Liver (tissue), 9 donors: ENCODE results near the gene GARNL3. TPM values are rescaled to one million over a fixed set of nuclear protein-coding genes. Genes with fewer than 3 reads are reported as not detected.
A peak's percentile ranks its signal among the peaks of the same experiment; 100 is the strongest.

Experiments used
- DNase-seq: peaks from one replicate; pipeline ENCODE4 v3.0.0-alpha.2; 2017; ENCODE audit warnings: low spot score
- H3K27ac ChIP-seq, 2 donors: one replicate each; pipeline ENCODE4 v1.7.0; 2013; ENCODE audit warnings: inconsistent platforms in 2 of 2, low read length in 2 of 2, control low read depth in 1 of 2, low read depth in 1 of 2, mild to moderate bottlenecking in 1 of 2
- H3K27me3 ChIP-seq, 4 donors: one replicate each; pipeline versions ENCODE4 v1.6.1 to v1.7.0; 2013; ENCODE audit warnings: low read length in 3 of 4, inconsistent platforms in 1 of 4, mild to moderate bottlenecking in 1 of 4, moderate library complexity in 1 of 4; ENCODE audit not compliant: control insufficient read depth in 4 of 4, insufficient read depth in 4 of 4
- H3K36me3 ChIP-seq, 4 donors: one replicate each; pipeline versions ENCODE4 v1.6.1 to v1.7.0; 2013; ENCODE audit warnings: low read length in 3 of 4, mild to moderate bottlenecking in 3 of 4, low read depth in 1 of 4, moderate library complexity in 1 of 4; ENCODE audit not compliant: control insufficient read depth in 4 of 4, insufficient read depth in 3 of 4
- H3K4me1 ChIP-seq, 4 donors: one replicate each; pipeline versions ENCODE4 v1.6.1 to v1.7.0; 2013; ENCODE audit warnings: low read length in 3 of 4, mild to moderate bottlenecking in 3 of 4, moderate library complexity in 1 of 4; ENCODE audit not compliant: control insufficient read depth in 4 of 4, insufficient read depth in 4 of 4
- H3K4me3 ChIP-seq, 3 donors: one replicate each; pipeline versions ENCODE4 v1.6.1 to v1.7.0; 2013; ENCODE audit warnings: low read length in 3 of 3, control low read depth in 1 of 3, low read depth in 1 of 3, mild to moderate bottlenecking in 1 of 3
- H3K9ac ChIP-seq, 2 donors: one replicate each; pipeline ENCODE4 v1.7.0; 2013; ENCODE audit warnings: low read length in 2 of 2, mild to moderate bottlenecking in 2 of 2, moderate library complexity in 2 of 2, control low read depth in 1 of 2, low read depth in 1 of 2
- H3K9me3 ChIP-seq, 4 donors: one replicate each; pipeline versions ENCODE4 v1.6.1 to v1.7.0; 2013; ENCODE audit warnings: low read length in 3 of 4; ENCODE audit not compliant: control insufficient read depth in 4 of 4
- CTCF ChIP-seq: fragments of 150-350 bp; IDR thresholded peaks from 2 replicates; pipeline ENCODE4 v1.5.1; 2017; ENCODE audit warnings: improper control_type of control experiment, low read depth, low read length; ENCODE audit not compliant: missing input control
- EGR1 ChIP-seq, 2 donors: IDR thresholded peaks; 2 replicates each; pipeline ENCODE4 v1.6.1; 2016 to 2018; ENCODE audit warnings: antibody characterized with exemption in 2 of 2, low read depth in 2 of 2
- FOXA1 ChIP-seq: IDR thresholded peaks from 2 replicates; pipeline ENCODE4 v1.6.1; 2016; ENCODE audit warnings: antibody characterized with exemption
- FOXA2 ChIP-seq: IDR thresholded peaks from 2 replicates; pipeline ENCODE4 v1.6.1; 2016; ENCODE audit warnings: antibody characterized with exemption
- GABPA ChIP-seq, 2 donors: IDR thresholded peaks in 1 of 2; conservative IDR thresholded peaks in 1 of 2; 2 replicates each; pipeline ENCODE4 v1.6.1; 2016; ENCODE audit warnings: antibody characterized with exemption in 2 of 2, mild to moderate bottlenecking in 1 of 2, moderate library complexity in 1 of 2
- HNF4G ChIP-seq: IDR thresholded peaks from 2 replicates; pipeline ENCODE4 v1.6.1; 2016; ENCODE audit warnings: antibody characterized with exemption
- JUND ChIP-seq, 2 donors: IDR thresholded peaks; 2 replicates each; pipeline ENCODE4 v1.6.1; 2016; ENCODE audit warnings: antibody characterized with exemption in 2 of 2
- NR2F2 ChIP-seq: IDR thresholded peaks from 2 replicates; pipeline ENCODE4 v1.6.1; 2016; ENCODE audit warnings: antibody characterized with exemption
- RAD21 ChIP-seq, 2 donors: IDR thresholded peaks; 2 replicates each; pipeline ENCODE4 v1.6.1; 2016; ENCODE audit warnings: antibody characterized with exemption in 2 of 2, mild to moderate bottlenecking in 2 of 2
- RXRA ChIP-seq, 2 donors: IDR thresholded peaks; 2 replicates each; pipeline ENCODE4 v1.6.1; 2017 to 2018; ENCODE audit warnings: antibody characterized with exemption in 2 of 2, mild to moderate bottlenecking in 1 of 2
- TAF1 ChIP-seq: conservative IDR thresholded peaks from 2 replicates; pipeline ENCODE4 v1.6.1; 2016; ENCODE audit warnings: antibody characterized with exemption, mild to moderate bottlenecking
- YY1 ChIP-seq: IDR thresholded peaks from 2 replicates; pipeline ENCODE4 v1.6.1; 2016; ENCODE audit warnings: antibody characterized with exemption, mild to moderate bottlenecking
- WGBS: extraction: QIAGEN DNeasy Blood & Tissue Kit; methylation state at CpG from one replicate; pipeline ENCODE4 v1.1.7; 2013; 5-methylcytosine and 5-hydroxymethylcytosine counted together
- polyA plus RNA-seq, 2 donors: library from polyadenylated mRNA; stranded (reverse) in 1 of 2; unstranded in 1 of 2; fragments of 200-250 nt in 1 of 2; fragments of >200 nt in 1 of 2; fragmentation: Nextera tagmentation in 1 of 2; extraction: Ambion mirVana in 1 of 2; gene quantifications; one replicate each; pipeline versions ENCODE4 v1.2.1 to v1.2.3, GENCODE V29; 2013 to 2015
- total RNA-seq, 2 donors: library from RNA; depleted of rRNA; stranded (reverse); fragments of >200 nt; gene quantifications; one replicate each; pipeline ENCODE4 v1.2.3, GENCODE V29; 2014
- TF ChIP-seq, protein P1 (sequence below): IDR thresholded peaks from 2 replicates; pipeline ENCODE4 v1.6.1; 2016; ENCODE audit warnings: antibody characterized with exemption
- TF ChIP-seq, protein P2 (sequence below): IDR thresholded peaks from 2 replicates; pipeline ENCODE4 v1.6.1; 2016; ENCODE audit warnings: antibody characterized with exemption
- TF ChIP-seq, protein P3 (sequence below): IDR thresholded peaks from 2 replicates; pipeline ENCODE4 v1.6.1; 2016; ENCODE audit warnings: antibody characterized with exemption
- donor health status: healthy.
- donor health status: healthy.
- donor health status: healthy.
- donor health status: healthy.
- donor health status: healthy.

Gene GARNL3
- total and polyA plus RNA-seq, 4 donors = 0.89 to 6.7 (median 3.5) TPM

DNA sequence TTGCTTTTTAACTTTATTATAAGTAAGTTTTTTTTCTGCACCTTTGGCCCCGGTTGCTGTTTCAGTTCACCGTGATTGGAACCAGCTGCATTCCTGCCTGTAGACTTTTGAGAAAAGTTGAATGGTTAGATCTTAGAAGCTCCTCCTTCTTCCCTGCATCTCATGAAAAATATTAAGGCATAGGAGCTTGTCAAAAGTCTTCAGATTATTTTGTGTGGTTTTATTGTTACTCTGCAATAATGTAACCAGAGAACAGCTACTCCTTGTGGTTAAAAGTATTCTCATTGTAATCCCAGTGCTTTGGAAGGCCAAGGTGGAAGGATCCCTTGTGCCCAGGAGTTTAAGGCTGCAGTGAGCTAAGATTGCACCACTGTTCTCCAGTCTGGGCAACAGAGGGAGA is 129.1 kb downstream of the GARNL3 start:
- no peak overlapping the region for H3K9ac ChIP-seq
- H3K4me3 ChIP-seq = no peak overlapping the region
- H3K9me3 ChIP-seq = no peaks in the 10 kb centered on the region
- no peak for TF ChIP-seq FOXA2
- TF ChIP-seq TAF1 = no peak
- TF ChIP-seq, protein P1, sequence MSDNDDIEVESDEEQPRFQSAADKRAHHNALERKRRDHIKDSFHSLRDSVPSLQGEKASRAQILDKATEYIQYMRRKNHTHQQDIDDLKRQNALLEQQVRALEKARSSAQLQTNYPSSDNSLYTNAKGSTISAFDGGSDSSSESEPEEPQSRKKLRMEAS = no peak
- no peak for DNase-seq
- no peaks in the 10 kb centered on the region for H3K36me3 ChIP-seq
- 90% methylated on average over 2 of the region's 2 CpGs for WGBS
- H3K27ac ChIP-seq = no peak overlapping the region
- peaks cover 2 to 18% (median 15%) of the 10 kb centered on the region in 4 donors for H3K4me1 ChIP-seq
- no peaks in the 10 kb centered on the region for H3K27me3 ChIP-seq

DNA sequence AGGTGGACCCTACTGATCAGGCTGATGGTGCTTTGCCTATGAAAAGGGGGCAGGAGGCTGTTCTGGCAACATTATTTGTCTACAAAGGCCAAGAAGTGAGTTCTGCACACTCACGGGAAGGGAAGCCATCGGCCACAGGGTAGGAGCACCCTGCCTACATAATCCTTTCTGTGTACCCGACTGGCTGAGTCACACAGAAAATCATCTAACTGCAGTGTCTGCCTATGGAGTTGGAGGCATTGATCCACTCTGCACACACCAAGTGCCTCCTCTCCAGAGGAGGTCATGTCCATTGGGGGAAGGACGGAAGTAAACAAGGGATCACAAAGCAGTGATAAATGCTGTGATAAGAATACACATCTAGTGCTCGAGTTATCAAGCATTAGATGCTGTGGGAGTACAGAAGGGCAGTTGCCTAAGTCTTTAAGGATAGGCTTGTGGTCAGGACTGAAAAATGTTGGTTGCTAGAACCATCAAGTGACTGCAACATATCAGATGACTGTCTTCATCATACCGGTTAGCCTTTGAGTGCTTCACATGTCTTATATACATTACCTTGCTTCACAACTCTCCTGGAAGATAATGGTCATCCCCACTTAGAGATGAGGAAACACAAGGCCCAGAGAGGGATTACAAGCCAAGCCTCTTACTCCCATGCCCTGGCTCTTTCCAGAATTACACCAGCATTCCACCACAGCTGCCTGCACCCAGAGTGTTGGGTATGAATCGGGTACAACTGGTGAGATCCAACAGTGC is 131.1 kb downstream of the GARNL3 start:
- Histone ChIP-seq H3K4me3 (no peak overlapping the region), H3K27ac (no peak overlapping the region), H3K9me3 (no peaks in the 10 kb centered on the region), H3K36me3 (no peaks in the 10 kb centered on the region), H3K27me3 (no peaks in the 10 kb centered on the region), H3K9ac (no peak overlapping the region), H3K4me1 (peaks cover 2 to 21% (median 17%) of the 10 kb centered on the region in 4 donors)
- no peak for TF ChIP-seq FOXA1
- TF ChIP-seq, protein P2, sequence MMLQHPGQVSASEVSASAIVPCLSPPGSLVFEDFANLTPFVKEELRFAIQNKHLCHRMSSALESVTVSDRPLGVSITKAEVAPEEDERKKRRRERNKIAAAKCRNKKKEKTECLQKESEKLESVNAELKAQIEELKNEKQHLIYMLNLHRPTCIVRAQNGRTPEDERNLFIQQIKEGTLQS = no peak
- TF ChIP-seq HNF4G = no peak
- TF ChIP-seq GABPA (IDR thresholded peaks at IDR 0.05 in 1 of 2, conservative IDR thresholded peaks at IDR 0.05 in 1 of 2) = no peak
- WGBS = 82% methylated on average over 7 of the region's 7 CpGs
- DNase-seq = no peak

GRCh38 chr9:127396253-127396807 is 131.8 kb downstream of the GARNL3 start:
- no peak overlapping the region for H3K9ac ChIP-seq
- H3K36me3 ChIP-seq = peaks cover 0 to 4% (median under 1%) of the 10 kb centered on the region in 4 donors
- no peaks in the 10 kb centered on the region for H3K9me3 ChIP-seq
- no peak for DNase-seq
- no peak overlapping the region for H3K27ac ChIP-seq
- H3K4me3 ChIP-seq = peak overlapping the region; percentile 67 to 81 (median 68)
- TF ChIP-seq FOXA2 = no peak
- peaks cover 2 to 21% (median 17%) of the 10 kb centered on the region in 4 donors for H3K4me1 ChIP-seq
- WGBS = 4% methylated on average over 27 of the region's 27 CpGs
- H3K27me3 ChIP-seq = no peaks in the 10 kb centered on the region

DNA sequence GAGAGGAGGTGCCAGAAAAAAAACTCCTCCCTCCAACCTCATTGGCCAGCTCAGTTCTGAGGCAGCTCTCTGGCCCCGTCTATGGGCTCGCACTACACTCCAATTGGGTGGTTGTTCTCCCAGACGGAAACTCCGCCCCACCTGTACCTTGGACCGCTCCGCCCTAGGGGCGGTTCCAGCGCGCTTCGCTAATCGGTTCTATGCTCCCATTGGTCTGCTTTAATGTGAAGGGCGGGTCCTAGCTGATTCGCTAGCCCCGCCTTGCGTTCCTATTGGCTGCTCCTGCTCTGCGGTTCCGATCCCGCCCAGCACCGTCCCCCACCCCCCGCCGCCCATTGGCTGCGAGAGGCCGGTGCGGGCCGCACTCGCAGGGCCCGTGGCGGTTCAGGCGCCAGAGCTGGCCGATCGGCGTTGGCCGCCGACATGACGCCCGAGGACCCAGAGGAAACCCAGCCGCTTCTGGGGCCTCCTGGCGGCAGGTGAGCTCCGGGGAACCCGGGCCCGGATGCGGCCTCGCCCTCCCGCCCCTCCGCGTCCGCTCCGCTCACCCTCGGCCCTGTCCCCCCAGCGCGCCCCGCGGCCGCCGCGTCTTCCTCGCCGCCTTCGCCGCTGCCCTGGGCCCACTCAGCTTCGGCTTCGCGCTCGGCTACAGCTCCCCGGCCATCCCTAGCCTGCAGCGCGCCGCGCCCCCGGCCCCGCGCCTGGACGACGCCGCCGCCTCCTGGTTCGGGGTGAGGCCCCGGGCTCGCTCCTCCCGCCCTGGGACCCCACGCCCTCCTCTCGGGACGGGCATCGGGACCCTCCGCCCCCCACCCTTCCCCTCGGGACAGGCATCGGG is 132.5 kb downstream of the GARNL3 start, which contains the start of gene SLC2A8:
Gene SLC2A8, plus strand, starts transcription at position 362 of the 838 bp plus-strand sequence. Its CDS starts 62 bp downstream, at position 424.
- Histone ChIP-seq H3K27ac (peak within 1 kb of the TSS; percentile 75 to 81), H3K9ac (peak within 1 kb of the TSS; percentile 24 to 54), H3K27me3 (no peaks in the 10 kb centered on the region), H3K4me1 (peaks cover 2 to 21% (median 17%) of the 10 kb centered on the region in 4 donors), H3K4me3 (peak within 1 kb of the TSS; percentile 68 to 90 (median 81)), H3K9me3 (no peaks in the 10 kb centered on the region), H3K36me3 (peaks cover 0 to 5% (median 2%) of the 10 kb centered on the region in 4 donors)
- under 1% methylated on average over 87 of the region's 87 CpGs for WGBS
- peak; percentile 98 for DNase-seq
- TF ChIP-seq JUND (IDR thresholded peaks at IDR 0.05) (no peak), YY1 (peak; percentile 74), EGR1 (IDR thresholded peaks at IDR 0.05; ENCODE audit: low read depth in 2 of 2) (peak in 1 of 2 donors; percentile 19), TAF1 (peak; percentile 5), CTCF (peak; percentile 14), RAD21 (IDR thresholded peaks at IDR 0.05) (peak; percentile 29 to 51), NR2F2 (no peak), FOXA2 (no peak), HNF4G (peak; percentile 82), RXRA (IDR thresholded peaks at IDR 0.05) (peak in 1 of 2 donors; percentile 32), GABPA (IDR thresholded peaks at IDR 0.05 in 1 of 2, conservative IDR thresholded peaks at IDR 0.05 in 1 of 2) (peak in 1 of 2 donors; percentile 72)
- TF ChIP-seq, protein P3, sequence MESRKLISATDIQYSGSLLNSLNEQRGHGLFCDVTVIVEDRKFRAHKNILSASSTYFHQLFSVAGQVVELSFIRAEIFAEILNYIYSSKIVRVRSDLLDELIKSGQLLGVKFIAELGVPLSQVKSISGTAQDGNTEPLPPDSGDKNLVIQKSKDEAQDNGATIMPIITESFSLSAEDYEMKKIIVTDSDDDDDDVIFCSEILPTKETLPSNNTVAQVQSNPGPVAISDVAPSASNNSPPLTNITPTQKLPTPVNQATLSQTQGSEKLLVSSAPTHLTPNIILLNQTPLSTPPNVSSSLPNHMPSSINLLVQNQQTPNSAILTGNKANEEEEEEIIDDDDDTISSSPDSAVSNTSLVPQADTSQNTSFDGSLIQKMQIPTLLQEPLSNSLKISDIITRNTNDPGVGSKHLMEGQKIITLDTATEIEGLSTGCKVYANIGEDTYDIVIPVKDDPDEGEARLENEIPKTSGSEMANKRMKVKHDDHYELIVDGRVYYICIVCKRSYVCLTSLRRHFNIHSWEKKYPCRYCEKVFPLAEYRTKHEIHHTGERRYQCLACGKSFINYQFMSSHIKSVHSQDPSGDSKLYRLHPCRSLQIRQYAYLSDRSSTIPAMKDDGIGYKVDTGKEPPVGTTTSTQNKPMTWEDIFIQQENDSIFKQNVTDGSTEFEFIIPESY = no peak
- TF ChIP-seq, protein P1 = no peak
